KG1 (cell line): Measurements from ENCODE around the gene HRC.
"Not testable (repeated sequence)": the region's sequence is repeated elsewhere in the genome, so short reads cannot be mapped to it uniquely, and the experiment has no call there.

ENCODE experiments used
- DNase-seq: peaks from one replicate; lab custom pipeline; 2025; lab: John Stamatoyannopoulos, UW

The HRC gene

DNA sequence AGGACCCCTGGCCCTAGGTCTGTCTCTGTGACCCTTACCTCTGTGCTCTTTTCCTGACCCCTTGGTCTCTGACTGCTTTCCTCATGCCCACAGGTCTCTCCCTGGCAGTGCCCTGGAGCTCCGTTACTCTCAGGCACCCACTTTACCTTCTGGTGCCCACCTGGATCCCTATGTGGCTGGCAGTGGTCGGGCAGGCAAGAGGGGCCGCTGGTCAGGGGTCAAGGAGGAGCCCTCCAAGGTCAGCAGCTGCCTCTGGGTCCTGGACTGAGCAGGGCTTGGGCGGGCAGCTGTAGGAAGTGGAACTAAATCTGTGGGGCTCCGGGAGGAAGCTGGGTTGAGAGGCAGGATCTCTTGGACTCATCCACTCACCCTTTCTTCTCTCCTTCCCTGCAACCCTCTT is 19.5 kb downstream of the HRC start:
- DNase-seq, result no peak

DNA sequence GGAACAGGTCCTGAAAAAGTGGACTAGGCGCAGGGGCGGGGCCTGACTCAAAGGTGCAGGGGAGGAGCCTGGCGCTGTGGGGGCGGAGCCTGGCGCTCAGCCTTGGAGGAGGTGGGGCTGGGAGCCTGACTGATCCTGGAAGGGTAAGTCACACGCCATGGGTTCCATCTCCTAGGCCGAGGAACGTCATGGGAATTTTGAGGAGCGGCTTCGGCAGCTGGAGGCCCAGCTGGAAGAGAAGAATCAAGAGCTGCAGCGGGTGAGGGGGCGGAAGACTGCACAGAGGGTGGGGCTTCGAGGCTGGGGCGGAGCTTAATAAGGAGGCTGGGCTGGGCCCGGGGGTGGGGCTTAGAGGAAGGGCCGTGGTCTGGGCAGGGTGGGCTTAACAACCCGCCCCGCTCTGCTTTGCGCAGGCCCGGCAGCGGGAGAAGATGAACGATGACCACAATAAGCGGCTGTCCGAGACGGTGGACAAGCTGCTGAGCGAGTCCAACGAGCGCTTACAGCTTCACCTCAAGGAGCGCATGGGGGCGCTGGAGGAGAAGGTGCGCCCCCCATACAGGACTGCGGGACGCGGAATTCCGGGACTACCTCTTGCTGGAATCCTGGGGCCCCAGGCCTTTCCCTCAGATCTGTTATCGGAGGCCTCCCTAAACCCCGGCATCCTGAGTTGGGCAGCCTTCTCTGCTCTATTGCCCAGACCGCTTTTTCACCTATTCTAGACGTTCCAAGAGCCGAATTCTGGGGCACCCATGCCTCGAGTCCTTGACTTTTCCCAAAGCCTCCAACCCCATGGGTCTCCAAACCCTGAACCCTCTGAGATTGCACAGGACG is 21.4 kb downstream of the HRC start:
- DNase-seq, result no peak

DNA sequence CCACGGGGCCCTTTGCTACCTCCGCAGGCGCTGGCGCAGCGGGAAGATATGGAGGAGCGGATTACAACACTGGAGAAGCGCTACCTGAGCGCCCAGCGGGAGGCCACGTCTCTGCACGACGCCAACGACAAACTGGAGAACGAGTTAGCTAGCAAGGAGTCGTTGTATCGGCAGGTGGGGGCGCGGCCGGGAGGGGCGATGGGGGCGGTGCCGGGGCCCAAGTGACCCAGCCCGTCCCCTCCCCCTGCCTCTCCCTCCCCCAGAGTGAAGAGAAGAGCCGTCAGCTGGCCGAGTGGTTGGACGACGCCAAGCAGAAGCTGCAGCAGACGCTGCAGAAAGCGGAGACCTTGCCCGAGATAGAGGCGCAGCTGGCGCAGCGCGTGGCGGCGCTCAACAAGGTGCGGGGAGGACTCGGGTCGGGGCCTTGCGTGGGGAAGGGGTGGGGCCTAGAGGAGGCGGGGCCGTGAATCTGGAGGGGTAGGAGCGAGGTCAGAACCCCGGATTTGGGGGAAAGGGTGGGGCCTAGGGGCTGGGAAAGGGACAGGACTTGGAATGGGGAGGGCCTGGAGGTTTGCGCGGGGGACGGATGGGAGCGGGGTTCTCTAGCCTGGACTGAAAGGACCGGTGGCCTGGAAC is 22.1 kb downstream of the HRC start:
- DNase-seq, result no peak

GRCh38 chr19:49130325-49130724 is 24.9 kb downstream of the HRC start:
- DNase-seq, result no peak

- DNase-seq, result no peak
Measured at GRCh38 chr19:49129238-49129583, 26.0 kb downstream of the HRC start.

DNA sequence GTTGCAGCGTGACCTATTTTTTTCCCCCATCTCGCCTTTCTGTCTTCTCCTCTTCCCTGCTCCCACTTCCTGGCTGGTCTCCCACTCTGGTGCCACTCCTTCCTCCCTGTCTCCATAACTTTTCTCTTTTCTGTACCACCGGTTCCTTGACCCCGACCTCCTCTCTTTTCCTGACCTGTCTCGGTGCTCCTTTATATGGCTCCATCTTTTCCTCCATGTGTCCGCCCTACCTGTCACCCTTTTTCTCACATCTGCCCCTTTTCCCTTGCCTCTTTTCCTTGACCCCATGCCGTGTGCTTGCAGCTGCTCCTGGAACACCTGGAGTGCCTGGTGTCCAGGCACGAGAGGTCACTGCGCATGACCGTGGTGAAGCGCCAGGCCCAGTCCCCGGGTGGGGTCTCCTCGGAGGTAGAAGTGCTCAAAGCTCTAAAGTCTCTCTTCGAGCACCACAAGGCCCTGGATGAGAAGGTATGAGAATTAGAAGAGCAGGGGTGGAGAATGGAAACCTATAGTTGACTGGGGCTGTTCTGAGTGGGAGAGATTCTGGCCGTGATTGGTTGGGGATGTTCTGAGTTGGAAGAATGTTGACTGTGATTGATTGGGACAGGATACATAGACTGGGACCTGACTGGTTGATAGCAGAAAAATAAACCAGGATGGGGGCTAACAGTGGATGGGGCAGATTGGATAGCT is 26.5 kb downstream of the HRC start:
- DNase-seq, result no peak

GRCh38 chr19:49127674-49128544 is 27.3 kb downstream of the HRC start:
- peak; percentile 72 for DNase-seq

DNA sequence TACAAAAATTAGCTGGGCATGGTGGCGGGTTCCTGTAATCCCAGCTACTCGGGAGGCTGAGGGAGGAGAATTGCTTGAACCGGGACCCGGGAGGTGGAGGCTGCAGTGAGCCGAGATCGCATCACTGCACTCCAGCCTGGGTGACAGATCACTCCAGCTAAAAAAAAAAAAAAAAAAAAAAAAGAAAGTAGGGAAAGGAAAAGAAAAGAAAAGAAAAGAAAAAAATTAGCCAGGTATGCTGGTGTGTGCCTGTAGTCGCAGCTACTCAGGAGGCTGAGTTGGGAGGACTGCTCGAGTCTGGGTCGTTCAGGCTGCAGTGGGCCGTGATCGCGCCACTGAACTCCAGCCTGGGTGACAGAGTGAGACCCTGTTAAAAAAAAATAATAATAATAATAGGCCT is 28.0 kb downstream of the HRC start:
- DNase-seq, result not testable (repeated sequence)

- no peak for DNase-seq
Measured at GRCh38 chr19:49126575-49126974, 28.6 kb downstream of the HRC start.

DNA sequence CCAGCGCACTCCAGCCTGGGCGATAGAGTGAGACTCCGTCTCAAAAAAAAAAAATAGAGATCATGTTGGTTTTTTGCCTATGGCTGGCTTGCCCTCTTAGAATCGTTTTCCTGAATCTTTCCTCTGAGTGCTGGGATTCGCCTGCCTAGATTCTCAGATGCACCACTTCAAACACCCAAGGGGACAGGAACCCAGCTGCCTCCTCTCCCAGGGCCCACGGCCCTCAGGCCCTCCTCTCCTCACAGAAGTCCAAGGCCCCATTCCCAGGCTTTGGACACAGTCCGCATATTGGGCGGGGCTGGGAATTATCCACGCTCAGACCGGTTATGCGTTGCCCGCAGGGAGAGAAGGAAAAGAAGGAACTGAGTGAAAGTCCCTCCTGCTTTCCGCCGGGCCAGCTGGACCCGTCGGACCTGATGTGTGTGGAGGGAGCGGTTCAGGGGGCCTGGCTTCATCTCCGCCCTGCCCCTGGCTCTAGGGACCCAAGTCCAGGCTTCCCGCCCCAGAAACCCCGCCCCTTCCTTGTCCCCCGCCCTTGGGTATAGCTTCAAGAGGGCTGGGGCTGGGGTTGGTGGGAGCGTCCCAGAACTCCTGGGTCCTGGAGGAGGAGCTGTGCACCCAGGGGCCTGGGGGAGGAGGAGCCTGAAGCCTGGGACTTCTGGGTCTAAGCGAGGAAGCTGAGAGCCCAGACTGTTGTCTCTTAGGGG is 30.0 kb downstream of the HRC start:
- DNase-seq, result no peak

DNA sequence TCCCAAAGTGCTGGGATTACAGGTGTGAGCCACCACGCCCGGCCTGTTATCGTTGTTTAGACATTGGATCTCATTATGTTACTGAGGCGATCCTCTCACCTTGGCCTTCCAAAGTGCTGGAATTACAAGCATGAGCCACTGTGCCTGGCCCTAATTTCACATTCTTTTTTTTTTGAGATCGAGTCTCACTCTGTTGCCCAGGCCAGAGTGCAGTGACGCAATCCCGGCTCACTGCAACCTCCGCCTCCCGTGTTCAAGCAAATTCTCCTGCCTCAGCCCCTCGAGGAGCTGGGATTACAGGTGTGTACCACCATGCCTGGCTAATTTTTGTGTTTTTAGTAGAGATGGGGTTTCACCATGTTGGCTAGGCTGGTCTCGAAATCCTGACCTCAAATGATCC is 31.9 kb downstream of the HRC start:
- not testable (repeated sequence) for DNase-seq

DNA sequence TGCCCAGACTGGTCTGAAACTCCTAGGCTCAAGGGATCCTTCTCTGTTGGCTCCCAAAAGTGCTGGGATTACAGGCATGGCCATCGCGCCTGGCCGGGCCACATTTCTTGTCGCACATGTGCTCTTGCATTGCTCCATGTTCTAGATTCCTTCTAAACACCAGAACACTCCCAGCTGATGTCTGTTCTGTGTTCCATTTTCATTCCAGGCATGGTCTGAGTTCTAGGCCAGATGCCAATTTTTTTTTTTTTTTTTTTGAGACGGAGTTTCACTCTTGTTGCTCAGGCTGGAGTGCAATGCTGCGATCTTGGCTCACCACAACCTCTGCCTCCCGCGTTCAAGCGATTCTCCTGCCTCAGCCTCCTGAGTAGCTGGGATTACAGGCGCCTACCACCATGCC is 33.4 kb downstream of the HRC start:
- DNase-seq, result not testable (repeated sequence)

- DNase-seq, result no peak
Measured at GRCh38 chr19:49120868-49121267, 34.3 kb downstream of the HRC start.

DNA sequence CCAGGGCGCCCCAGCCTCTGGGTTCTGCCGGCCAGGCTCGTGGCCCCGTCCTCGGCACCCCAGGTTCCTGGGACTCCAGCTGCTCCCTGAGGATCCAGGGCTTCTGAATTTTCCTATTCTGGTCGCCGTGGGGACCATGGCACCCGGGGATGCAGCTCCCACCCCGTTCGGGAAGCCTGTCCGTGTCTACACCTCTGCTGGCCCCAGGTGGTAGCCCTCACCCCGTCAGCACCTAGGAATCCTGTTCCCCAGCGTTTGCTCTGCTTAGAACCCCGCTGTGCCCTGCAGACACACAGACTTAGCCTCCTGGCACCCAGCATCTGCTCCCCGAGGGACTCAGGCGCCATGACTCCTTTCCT is 34.9 kb downstream of the HRC start:
- DNase-seq, result no peak

DNA sequence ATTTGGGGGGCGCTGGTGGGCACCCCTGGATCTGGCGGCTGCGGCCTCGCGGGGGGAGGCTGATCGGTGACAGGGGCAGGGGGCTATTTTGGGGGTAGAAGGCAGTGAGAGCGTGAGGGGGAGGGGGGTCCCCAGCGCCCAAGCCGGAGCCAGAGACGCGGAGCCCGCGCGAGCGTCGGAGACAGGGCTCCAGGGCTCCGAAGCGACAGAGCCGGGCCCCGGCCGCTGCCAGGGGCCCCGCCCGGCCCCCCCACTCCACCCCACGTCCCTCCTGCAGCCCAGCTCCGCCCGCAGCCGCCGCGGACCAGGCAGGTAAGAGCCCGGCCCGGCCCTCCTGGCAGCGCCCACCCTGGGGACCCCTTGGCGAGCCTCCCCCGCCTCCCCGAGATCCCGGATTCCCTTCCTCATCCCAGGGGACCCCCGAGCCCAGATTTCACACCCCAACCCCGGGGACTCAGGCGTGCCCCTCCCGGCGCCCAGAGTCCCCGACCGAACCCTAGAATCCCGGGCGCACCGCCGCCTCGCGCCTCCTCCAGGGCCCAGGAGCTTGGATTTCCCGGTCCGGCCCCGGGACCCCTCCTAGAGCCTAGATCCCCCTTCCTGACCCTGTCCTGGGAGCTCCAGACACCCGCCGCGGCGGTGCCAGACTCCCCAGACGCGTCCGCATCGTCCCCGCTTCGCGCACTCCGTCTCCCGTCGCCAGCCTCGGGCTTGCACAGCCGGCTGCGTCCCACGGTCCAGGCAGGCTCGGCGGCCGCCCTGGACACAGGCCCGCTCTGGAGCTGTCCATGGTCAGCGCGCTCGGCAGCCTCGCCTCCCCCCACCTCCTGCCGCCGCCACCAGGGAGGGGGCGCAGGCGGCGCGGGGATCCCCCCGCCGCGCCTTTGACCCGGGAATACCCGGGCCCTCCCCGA is 35.5 kb downstream of the HRC start, which contains the start of gene PPFIA3:
Gene PPFIA3, plus strand, starts transcription at position 134 of the 914 bp plus-strand sequence. CDS start 8,330 bp downstream, outside the sequence.
- no peak for DNase-seq

GRCh38 chr19:49118565-49119410 is 36.4 kb downstream of the HRC start, which contains the start of gene C19orf73:
Gene C19orf73, minus strand, starts transcription at chr19:49119143. Its CDS starts 121 bp downstream, at chr19:49119022.
- DNase-seq, result peak; percentile 91

DNA sequence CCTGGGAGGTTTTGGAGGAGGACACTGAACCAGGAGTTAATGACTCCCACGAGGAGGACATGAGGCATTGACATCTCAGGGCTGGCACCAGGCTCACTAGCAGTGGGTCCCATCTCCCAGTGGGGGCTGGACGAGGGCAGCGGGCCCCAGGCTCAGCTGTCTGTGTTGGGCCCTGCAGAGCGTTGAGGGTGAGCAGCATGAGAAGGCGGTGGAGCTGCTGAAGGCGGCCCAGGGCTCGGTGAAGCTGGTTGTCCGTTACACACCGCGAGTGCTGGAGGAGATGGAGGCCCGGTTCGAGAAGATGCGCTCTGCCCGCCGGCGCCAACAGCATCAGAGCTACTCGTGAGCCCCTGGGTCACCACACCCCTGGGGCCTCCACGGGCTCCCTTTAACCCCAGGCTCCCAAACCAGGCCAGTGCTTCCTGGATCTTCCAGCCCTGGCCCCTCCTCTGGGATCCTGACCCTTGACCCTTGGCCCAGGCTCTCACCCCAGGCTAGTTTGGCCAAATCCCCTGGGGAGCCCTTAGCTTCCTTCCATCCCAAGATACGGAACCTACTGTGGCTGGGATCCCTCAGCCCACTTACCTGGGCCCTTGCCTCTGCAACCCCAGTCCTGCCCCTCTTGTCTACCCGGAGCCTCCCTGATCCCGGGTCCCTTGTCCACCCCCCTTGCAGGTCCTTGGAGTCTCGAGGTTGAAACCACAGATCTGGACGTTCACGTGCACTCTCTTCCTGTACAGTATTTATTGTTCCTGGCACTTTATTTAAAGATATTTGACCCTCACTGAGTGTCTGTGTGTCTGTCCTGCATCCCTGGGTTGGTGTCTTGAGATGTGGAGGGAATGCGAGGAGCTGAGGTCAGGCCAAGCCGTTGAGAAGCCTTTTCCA is 37.3 kb downstream of the HRC start:
- no peak for DNase-seq

GRCh38 chr19:49116544-49116943 is 38.7 kb downstream of the HRC start:
- DNase-seq, result peak; percentile 5
